NB4 (cell line): ENCODE measurements around the gene TAS2R40.

Source experiments
- DNase-seq: peaks from one replicate; pipeline ENCODE4 v3.0.0; 2010; ENCODE audit warnings: low read depth
- H3K4me3 ChIP-seq: one replicate; pipeline ENCODE4 v1.5.1; 2011; ENCODE audit warnings: mild to moderate bottlenecking, low read depth, low read length, moderate library complexity
- MYC ChIP-seq: IDR thresholded peaks from 2 replicates; pipeline ENCODE4 v1.6.1; 2011; ENCODE audit warnings: low read depth, low read length
- POLR2A ChIP-seq: IDR thresholded peaks from 2 replicates; pipeline ENCODE4 v1.6.1; 2011; ENCODE audit warnings: mild to moderate bottlenecking; ENCODE audit not compliant: insufficient read length; ENCODE audit errors: extremely low read depth
- TF ChIP-seq, protein P1 (sequence below): IDR thresholded peaks from one replicate; pipeline ENCODE4 v1.5.1; 2012; ENCODE audit warnings: low read depth, low read length
- TF ChIP-seq, protein P2 (sequence below): IDR thresholded peaks from 2 replicates; pipeline ENCODE4 v1.6.1; 2011; ENCODE audit warnings: low read depth, low read length

Gene TAS2R40

DNA sequence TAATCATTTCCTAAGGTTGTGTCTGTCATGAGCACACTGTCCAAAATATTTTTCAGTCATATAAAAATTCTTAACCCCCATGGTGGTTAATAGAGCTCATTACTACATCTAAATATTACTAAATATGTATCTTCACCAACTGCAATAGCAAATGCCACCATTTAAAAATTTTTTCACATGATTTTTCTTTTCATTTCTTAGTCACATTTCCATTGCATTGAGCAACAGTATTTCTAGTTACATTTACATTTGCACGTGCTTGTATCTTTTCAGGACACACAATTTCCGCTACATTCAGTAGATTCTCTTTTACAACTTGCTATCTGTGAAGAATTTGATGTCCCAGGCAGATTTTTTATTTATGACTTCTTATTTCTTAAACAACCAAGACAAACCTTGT, 5.2 kb upstream of the TAS2R40 start:
- no peak for DNase-seq
- TF ChIP-seq, protein P1, sequence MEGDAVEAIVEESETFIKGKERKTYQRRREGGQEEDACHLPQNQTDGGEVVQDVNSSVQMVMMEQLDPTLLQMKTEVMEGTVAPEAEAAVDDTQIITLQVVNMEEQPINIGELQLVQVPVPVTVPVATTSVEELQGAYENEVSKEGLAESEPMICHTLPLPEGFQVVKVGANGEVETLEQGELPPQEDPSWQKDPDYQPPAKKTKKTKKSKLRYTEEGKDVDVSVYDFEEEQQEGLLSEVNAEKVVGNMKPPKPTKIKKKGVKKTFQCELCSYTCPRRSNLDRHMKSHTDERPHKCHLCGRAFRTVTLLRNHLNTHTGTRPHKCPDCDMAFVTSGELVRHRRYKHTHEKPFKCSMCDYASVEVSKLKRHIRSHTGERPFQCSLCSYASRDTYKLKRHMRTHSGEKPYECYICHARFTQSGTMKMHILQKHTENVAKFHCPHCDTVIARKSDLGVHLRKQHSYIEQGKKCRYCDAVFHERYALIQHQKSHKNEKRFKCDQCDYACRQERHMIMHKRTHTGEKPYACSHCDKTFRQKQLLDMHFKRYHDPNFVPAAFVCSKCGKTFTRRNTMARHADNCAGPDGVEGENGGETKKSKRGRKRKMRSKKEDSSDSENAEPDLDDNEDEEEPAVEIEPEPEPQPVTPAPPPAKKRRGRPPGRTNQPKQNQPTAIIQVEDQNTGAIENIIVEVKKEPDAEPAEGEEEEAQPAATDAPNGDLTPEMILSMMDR, result no peak
- TF ChIP-seq, protein P2, sequence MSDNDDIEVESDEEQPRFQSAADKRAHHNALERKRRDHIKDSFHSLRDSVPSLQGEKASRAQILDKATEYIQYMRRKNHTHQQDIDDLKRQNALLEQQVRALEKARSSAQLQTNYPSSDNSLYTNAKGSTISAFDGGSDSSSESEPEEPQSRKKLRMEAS, result no peak
- TF ChIP-seq POLR2A, result no peak
- TF ChIP-seq MYC, result no peak

DNA sequence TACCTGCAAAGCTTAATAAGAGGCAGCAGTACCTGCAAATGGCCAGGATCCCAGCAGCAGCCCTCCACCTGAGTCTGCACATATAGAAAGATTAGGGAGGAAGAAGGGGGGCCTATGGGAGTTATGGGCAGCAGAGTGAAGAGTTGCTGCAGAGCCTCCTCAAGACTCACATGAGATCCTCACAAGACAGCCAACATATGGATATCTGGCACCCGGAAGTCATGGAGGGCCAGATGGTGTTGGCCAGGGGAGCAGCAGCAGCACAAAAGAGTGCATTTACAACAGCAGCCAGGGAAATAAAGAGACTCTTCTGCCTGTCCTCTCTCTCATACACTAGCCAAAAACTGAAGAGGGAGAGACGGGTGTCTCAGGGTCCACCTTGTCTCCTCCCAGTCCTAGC, 4.0 kb upstream of the TAS2R40 start:
- TF ChIP-seq, protein P2, result no peak
- TF ChIP-seq MYC, result no peak
- TF ChIP-seq, protein P1, result no peak
- TF ChIP-seq POLR2A, result no peak
- no peak overlapping the region for H3K4me3 ChIP-seq
- DNase-seq, result no peak

More for the DNA sequence above, 5.2 kb upstream of the TAS2R40 start:
- H3K4me3 ChIP-seq, result no peak overlapping the region

DNA sequence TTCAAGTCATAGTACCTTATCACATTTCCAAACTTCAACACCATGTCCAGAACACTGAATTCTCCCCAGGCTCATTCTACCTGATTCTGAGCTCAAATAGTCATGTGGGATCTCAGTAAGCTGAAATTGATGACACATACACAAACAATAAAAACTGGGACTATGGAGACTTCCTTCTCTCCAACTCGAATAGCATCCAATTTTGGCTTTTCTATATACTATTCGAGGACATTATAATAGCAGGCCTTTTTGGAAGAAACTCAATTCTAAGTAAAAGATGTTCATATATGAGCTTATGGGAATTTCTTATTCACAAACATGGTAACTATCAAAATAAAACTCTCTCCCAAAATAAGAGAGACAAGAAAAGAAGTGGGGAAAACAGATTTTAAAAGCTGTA, 551 bp upstream of the TAS2R40 start:
- DNase-seq, result no peak
- TF ChIP-seq, protein P2, result no peak
- TF ChIP-seq MYC (no peak), POLR2A (no peak)
- TF ChIP-seq, protein P1, result no peak
- no peak overlapping the region for H3K4me3 ChIP-seq

DNA sequence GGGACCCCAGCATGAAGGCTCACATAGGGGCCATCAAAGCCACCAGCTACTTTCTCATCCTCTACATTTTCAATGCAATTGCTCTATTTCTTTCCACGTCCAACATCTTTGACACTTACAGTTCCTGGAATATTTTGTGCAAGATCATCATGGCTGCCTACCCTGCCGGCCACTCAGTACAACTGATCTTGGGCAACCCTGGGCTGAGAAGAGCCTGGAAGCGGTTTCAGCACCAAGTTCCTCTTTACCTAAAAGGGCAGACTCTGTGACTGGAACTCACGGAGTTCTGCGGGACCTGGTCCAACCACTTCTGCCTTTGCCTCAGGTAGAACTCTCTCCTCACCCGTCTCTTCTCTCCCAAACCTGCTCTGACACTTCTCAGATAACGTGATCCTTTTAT, 945 bp downstream of the TAS2R40 start:
- peak; percentile 52 for DNase-seq
- TF ChIP-seq, protein P1, result no peak
- no peak overlapping the region for H3K4me3 ChIP-seq

DNA sequence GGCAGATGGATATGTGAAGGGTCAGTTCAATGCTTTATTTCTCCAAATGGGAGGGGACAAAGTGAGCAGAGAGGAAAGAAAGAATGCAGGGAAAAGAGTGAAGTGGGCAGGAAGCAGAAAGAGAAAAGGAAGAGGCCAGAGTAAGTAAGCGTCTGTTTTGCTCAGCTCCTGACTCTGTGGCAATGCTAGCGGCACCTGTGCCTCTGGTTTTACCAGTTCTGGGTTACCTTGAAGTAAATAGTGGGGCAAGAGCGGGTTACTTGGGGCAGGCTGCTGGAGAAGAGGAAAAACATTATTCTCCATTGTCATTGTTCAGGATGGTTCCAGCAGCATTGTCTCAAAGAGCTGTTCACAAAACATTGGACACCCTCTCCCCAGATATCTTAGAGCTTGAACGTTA, 1.9 kb downstream of the TAS2R40 start:
- no peak overlapping the region for H3K4me3 ChIP-seq
- no peak for DNase-seq
- TF ChIP-seq, protein P2, result no peak
- TF ChIP-seq, protein P1, result no peak
- TF ChIP-seq MYC (no peak), POLR2A (no peak)

DNA sequence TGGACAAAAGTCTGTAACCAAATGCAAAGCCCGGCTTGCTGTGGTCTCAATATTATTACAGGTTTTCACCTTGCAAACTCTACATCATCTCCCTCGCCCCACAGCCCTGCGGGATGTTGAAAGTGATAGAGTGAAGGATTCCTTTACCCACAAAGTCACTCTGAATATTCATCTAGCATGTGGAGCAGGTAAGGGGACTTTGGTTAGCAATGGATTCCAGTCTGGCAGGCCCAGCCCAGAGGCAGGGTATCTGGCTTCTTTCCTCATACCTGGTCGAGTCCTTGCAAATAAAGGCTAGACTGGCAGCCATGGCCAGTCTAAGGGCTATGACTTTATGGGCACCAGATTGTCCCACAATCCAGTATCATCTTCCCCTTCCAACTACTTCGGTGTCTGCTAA, 3.2 kb downstream of the TAS2R40 start:
- H3K4me3 ChIP-seq, result no peak overlapping the region
- TF ChIP-seq POLR2A (no peak), MYC (no peak)
- TF ChIP-seq, protein P1, result no peak
- TF ChIP-seq, protein P2, result no peak
- DNase-seq, result no peak
